LNCAP (cell line): ENCODE data around the gene TUBA3D.
"Not testable (repeated sequence)": the region's sequence is repeated elsewhere in the genome, so short reads cannot be mapped to it uniquely, and the experiment has no call there.

Experiments
- TF ChIP-seq, protein P1 (sequence below): fragments of 450-650 bp; IDR thresholded peaks from 2 replicates; pipeline ENCODE4 v1.5.1; 2017; ENCODE audit warnings: mild to moderate bottlenecking

Gene TUBA3D

DNA sequence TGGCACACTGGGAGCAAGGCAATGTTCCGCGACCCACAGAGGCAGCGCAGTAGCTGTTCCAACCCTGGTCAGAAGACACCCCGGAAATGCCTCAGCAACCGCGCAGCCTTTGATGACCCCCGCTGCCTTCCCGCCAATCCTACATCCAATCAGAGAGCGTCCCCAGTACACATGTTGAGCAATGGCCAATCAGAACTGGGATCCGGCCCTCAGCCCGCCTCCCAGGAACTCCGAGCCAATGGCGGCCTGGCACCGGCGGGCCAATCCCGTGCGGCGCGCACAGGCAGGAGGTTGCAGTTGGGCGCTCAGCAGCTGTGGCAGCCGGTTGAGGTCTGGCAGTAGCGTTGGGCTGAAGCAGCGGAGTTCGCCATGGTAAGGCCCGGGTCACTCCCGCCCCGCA lies at the start of gene TUBA3D:
TUBA3D (plus strand) TSS at position 289 of the 400 bp plus-strand sequence; CDS start at position 370, 81 bp downstream.
- TF ChIP-seq, protein P1, sequence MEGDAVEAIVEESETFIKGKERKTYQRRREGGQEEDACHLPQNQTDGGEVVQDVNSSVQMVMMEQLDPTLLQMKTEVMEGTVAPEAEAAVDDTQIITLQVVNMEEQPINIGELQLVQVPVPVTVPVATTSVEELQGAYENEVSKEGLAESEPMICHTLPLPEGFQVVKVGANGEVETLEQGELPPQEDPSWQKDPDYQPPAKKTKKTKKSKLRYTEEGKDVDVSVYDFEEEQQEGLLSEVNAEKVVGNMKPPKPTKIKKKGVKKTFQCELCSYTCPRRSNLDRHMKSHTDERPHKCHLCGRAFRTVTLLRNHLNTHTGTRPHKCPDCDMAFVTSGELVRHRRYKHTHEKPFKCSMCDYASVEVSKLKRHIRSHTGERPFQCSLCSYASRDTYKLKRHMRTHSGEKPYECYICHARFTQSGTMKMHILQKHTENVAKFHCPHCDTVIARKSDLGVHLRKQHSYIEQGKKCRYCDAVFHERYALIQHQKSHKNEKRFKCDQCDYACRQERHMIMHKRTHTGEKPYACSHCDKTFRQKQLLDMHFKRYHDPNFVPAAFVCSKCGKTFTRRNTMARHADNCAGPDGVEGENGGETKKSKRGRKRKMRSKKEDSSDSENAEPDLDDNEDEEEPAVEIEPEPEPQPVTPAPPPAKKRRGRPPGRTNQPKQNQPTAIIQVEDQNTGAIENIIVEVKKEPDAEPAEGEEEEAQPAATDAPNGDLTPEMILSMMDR = no peak

DNA sequence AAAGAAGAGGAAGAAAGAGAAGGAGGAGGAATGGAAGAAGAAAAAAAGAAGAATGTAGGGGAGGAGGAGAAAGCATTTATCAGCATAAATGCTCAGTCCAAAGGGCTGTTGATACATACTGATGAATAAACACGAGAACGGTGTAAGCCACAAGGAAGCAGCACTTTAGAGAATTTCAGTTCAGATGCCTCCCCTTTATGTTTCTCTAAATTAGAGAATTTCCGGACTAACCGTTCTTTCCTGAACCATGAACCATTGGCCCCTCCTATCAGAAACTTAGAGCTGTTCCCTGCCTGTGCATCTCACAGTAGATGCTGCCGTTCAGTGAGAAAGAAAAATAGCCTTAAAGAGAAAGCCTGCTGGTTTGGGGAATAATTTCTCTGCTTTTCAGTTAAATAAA lies 49.2 kb upstream of the TUBA3D start:
- TF ChIP-seq, protein P1 = no peak

DNA sequence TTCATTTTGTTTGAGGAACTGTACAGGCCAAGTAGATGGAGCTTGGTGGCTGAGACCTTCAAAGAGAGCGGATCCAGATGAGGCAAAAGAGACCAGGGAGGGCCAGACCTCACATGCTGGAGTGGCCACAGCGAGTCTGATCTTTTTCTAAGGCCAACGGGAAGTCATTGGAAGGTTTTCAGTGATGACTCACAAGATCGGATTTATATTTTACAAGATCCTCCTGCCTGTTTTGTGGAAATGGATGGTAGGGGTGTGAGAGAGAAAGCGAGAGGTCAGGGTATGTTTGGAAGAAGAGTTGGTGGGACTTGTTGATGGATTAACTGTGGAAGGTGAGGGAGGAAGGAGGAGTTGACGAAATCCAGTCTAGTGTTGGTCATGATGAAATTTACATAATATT lies 44.6 kb upstream of the TUBA3D start:
- TF ChIP-seq, protein P1 = no peak

DNA sequence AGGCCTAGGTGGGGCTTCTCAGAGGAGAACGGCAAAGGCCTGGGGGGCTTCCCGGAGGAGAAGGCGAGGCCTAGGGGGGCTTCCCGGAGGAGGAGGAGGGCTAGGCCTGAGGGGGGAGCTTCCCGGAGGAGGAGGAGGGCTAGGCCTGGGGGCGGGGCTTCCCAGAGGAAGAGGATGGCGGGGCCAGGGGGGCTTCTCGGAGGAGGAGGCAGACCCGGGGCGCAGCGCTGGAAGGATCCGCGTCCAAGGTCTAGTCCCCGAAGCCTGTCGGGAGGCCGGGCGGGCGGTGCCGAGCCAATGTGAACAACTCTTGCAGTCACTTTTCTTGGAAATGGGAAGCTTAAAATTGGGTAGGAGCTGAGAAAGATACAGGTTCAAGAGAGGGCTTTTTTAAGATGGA lies 30.0 kb upstream of the TUBA3D start:
- TF ChIP-seq, protein P1 = no peak

DNA sequence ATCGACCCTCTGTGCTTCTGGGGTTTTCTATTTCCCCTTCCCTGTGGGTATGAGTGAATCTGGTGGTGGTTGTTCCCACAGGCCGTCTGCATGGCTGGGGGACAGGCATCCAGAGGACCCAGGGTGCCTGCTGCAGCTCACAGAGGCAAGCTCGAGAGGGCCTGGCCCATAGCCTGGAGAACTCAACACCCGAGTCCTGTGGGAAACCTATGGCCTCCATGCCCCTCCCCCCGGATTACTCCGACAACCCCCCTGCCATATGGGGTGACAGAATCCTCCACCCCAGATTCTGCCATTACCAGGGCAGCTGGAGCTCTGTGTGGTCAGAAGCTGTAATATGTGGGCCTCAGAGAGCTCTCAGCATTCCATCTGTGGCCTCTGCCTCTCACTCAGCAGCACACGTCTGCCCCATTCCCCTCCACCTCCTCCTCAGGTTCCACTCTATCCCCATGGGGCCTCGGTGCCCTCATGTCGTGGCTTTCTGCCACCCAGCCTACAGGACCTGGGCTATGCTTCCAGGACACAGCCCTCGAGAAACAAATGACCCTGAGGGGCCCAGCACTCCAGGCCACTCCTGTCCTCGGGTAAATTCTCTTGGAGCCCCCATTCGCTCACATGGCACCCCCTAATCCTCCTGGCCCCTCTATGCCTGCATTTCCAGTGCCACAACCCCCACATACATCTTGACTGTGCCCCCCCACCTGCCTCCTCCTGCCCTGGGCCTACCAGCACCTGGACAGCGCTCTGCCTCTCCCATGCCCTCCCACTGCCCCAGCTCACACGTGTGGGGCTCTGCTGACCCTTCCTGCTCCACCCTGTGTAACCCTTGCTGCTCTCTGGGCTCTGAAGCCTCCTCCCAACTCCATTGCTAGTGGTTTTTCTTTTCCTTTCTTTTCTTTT lies 12.6 kb downstream of the TUBA3D start:
- TF ChIP-seq, protein P1 = no peak

DNA sequence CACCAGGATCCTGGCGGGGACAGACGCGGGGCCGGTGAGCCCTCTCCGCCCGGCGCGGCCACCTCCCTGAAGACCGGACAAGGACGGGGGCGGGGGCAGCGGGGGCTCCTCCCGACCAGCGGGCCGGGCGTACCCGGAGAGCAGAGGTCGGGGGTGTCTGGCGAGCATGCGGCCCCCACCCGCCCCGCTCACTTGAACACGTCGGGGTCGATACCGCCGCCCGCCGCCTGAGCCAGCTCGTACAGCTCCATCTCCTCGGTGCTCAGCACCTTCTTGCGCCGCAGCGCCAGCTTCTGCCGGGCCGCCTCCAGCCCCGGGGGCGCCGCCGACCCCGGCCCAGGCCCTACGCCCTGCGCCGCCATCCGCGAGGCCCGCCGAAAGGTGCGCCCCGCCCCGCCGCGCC lies 16.1 kb downstream of the TUBA3D start, which contains the start of gene MZT2A:
MZT2A (minus strand) TSS at position 383 of the 403 bp plus-strand sequence; CDS start at position 362, 21 bp downstream.
- TF ChIP-seq, protein P1 = not testable (repeated sequence)

DNA sequence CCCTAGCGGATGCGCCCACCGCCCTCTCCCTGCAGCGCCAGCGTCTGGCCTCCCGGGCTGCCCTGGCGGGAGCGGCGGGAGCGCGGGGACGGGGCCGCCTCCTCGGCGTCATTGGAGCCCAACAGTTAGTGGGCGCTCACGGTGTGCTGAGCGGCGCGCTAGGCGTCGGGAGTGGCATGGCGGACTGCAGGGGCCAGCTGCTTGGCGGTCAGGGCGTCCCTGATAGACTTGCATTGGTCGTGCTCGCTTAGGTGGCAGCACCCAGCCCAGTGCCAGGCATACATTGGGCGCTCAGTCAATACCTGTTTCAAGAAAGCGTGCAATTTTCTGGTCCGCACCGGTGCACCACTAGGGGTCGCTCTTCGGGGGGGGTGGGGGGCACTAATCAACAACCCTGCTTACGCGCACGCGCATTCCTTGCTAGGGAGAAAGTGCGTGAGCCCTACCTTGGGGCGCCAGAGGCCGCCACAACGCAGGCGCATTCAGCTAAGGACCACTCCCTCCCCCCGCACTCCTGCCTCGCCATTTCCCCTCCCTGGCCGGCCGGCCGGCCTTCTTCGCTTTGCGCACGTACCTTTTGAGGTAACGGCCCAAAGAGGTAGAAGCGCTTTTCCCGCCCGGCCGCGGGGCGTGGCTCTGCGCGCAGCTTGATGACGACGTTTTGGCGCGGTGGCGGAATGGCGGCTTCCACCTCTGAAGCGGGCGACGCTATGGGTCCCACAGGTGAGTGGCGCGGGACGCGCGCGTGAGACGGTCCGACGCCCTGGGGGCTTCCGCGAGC lies 16.7 kb downstream of the TUBA3D start:
- TF ChIP-seq, protein P1 = peak; percentile 82
